Right atrium auricular region (tissue), 2 donors: ENCODE results near the gene RERE. TPM values are rescaled to one million over a fixed set of nuclear protein-coding genes. Genes with fewer than 3 reads are reported as not detected.

Source experiments
- DNase-seq: peaks from one replicate; pipeline ENCODE4 v3.0.0-alpha.2; 2019; ENCODE audit warnings: low spot score
- H3K27ac ChIP-seq, 2 donors: fragments of 200-600 bp; sonication (generic); 1 replicate in 1 of 2; 2 replicates in 1 of 2; pipeline ENCODE4 v1.5.1; 2016 to 2019
- H3K27me3 ChIP-seq, 2 donors: fragments of 200-600 bp; sonication (generic); one replicate each; pipeline versions ENCODE4 v1.5.1 to v1.6.0; 2017 to 2019
- H3K36me3 ChIP-seq: fragments of 200-600 bp; sonication (generic); one replicate; pipeline ENCODE4 v1.5.1; 2016
- H3K4me1 ChIP-seq, 2 donors: fragments of 200-600 bp; sonication (generic); one replicate each; pipeline versions ENCODE4 v1.5.1 to v1.6.0; 2017 to 2019
- H3K4me3 ChIP-seq, 2 donors: fragments of 200-600 bp; sonication (generic); 1 replicate in 1 of 2; 2 replicates in 1 of 2; pipeline ENCODE4 v1.5.1; 2017 to 2019; ENCODE audit warnings: mild to moderate bottlenecking in 1 of 2, moderate library complexity in 1 of 2
- H3K9me3 ChIP-seq, 2 donors: fragments of 200-600 bp; sonication (generic); one replicate each; pipeline ENCODE4 v1.5.1; 2019
- total RNA-seq, 2 donors: library from RNA; depleted of rRNA; stranded (reverse); fragments of >200 nt; gene quantifications; one replicate each; pipeline ENCODE4 v1.1.0, GENCODE V29; 2016
- TF ChIP-seq, protein P1 (sequence below), 2 donors: fragments of 200-600 bp; sonication (generic); IDR thresholded peaks; one replicate each; pipeline ENCODE4 v1.5.1; 2019; ENCODE audit warnings: antibody characterized with exemption in 2 of 2

The RERE gene
- total RNA-seq, 2 donors from 2014 or later = 99.8 to 125 TPM

DNA sequence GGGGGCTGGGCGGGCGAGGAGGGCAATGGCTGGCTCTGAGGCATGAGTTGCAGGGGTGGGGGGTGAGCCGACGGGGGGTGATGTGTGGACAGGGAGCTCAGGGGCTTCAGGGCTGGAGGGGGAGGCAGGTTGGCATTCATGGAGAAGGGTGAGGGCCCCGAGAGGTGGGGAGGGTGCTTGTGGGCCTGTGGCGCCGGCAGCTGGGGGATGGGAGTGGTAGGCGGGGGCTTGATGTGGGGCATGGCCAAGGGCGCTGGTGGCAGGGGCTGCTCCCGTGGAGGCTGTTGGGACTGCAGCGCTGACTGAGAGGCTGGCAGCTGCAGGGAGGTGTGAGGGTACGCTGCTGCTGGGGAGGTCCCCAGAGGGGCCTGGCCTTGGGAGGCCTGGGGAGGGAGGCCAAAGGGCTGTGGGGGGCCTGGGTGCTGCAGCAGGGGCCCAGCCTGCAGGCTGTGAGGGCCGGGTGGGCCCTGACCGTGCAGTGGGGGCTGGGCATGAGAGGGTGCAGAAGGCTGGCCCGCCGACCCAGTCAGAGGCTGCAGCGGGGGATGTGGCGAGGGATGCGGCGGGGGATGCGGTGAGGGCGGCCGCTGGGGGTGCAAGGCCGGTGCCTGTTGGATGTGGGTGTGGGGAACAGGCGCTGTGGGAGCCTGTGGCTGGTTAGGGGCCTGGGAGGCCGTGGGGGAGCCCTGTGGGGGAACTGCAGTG lies 456.8 kb downstream of the RERE start:
- Histone ChIP-seq H3K4me1 (peaks cover 4 to 59% of the 10 kb centered on the region in 2 donors), H3K36me3 (peaks cover 99% of the 10 kb centered on the region), H3K27ac (peak overlapping the region in 1 of 2 donors; percentile 69), H3K9me3 (no peaks in the 10 kb centered on the region), H3K27me3 (no peaks in the 10 kb centered on the region), H3K4me3 (no peak overlapping the region)
- DNase-seq = no peak
- TF ChIP-seq, protein P1, sequence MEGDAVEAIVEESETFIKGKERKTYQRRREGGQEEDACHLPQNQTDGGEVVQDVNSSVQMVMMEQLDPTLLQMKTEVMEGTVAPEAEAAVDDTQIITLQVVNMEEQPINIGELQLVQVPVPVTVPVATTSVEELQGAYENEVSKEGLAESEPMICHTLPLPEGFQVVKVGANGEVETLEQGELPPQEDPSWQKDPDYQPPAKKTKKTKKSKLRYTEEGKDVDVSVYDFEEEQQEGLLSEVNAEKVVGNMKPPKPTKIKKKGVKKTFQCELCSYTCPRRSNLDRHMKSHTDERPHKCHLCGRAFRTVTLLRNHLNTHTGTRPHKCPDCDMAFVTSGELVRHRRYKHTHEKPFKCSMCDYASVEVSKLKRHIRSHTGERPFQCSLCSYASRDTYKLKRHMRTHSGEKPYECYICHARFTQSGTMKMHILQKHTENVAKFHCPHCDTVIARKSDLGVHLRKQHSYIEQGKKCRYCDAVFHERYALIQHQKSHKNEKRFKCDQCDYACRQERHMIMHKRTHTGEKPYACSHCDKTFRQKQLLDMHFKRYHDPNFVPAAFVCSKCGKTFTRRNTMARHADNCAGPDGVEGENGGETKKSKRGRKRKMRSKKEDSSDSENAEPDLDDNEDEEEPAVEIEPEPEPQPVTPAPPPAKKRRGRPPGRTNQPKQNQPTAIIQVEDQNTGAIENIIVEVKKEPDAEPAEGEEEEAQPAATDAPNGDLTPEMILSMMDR (IDR thresholded peaks at IDR 0.05) = no peak

DNA sequence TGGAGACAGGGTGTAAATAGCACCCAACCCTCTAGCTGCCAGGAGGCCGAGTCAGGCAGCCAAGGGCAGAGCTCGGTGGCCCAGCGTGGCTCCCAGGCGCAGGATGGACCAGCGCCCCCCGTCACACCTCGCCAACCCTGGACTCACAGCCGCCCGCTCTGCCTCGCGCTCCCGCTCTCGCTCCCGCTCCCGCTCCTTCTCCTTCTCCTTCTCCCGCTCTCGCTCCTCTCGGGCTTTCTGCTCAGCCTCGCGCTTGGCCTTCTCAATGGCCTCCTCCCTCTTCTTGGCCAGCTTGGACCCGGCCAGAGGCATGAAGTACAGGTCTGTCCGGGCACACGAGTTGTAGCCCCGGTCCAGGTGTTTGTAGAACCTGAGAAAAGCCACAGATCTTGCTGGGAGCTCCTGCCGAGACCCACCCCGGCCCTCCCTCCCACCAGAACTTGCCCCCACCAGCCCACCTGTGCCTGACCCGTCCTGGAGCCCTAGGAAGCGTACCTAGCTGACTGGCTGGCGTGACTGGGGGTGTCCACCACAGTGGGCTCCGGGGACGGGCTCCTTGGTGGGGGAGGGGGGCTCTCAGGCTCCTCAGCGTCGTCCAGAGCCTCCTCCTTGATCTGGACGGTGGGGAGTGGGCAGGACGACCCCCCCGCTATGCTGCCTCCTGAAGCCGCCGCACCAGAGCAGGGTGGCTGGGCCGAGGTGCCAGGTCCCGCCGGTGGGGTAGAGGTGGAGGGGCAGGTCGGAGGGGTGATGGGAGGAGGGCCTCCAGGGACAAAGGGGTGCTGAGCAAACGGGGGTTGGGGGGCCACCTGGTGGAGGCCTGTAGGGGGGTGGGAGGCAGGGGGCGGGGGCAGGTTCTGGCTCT lies 457.6 kb downstream of the RERE start:
- H3K4me3 ChIP-seq = no peak overlapping the region
- TF ChIP-seq, protein P1 (IDR thresholded peaks at IDR 0.05) = no peak
- H3K36me3 ChIP-seq = peaks cover 99% of the 10 kb centered on the region
- H3K27ac ChIP-seq = peak overlapping the region; percentile 30 to 69
- no peaks in the 10 kb centered on the region for H3K9me3 ChIP-seq
- no peak for DNase-seq
- H3K27me3 ChIP-seq = no peaks in the 10 kb centered on the region
- peaks cover 2 to 59% of the 10 kb centered on the region in 2 donors for H3K4me1 ChIP-seq

DNA sequence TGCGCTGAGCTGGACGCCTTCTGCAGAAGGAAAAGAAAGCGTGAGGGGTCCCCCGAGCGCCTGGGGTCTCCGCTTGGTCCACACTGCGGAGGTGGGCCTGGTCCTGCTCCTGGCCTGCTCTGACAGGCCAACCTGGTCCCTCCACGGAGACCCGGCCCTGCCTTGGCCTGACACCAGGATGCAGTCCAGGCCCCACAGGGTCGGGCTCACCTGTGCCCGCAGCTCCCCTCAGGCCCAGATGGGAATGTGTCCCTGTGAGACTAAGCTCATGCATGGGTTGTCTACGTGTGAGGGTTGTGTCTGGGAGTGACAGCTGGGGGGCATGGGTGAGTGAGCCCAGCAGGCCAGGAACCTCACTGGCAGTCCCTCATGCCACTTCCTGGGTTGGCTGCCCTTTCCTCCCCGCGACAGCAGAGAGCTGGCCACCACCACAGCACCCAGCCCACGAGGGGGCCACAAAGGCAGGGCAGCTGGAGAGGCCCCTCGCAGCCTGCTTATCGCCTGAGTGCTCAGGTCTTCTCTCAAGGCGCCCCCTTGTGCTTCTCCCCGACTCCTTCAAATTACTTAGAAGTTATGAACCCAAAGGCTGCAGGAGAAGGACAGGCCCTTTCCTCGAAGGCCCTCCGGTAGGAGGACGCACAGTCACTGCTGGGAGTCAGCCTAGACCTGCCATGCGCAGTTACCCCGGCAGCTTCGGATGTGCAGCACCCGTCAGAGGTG lies 458.4 kb downstream of the RERE start:
- H3K4me1 ChIP-seq = peaks cover 2 to 55% of the 10 kb centered on the region in 2 donors
- H3K36me3 ChIP-seq = peaks cover 100% of the 10 kb centered on the region
- TF ChIP-seq, protein P1 (IDR thresholded peaks at IDR 0.05) = no peak
- no peak overlapping the region for H3K4me3 ChIP-seq
- H3K27me3 ChIP-seq = no peaks in the 10 kb centered on the region
- DNase-seq = no peak
- H3K9me3 ChIP-seq = no peaks in the 10 kb centered on the region
- peak overlapping the region; percentile 30 to 69 for H3K27ac ChIP-seq

DNA sequence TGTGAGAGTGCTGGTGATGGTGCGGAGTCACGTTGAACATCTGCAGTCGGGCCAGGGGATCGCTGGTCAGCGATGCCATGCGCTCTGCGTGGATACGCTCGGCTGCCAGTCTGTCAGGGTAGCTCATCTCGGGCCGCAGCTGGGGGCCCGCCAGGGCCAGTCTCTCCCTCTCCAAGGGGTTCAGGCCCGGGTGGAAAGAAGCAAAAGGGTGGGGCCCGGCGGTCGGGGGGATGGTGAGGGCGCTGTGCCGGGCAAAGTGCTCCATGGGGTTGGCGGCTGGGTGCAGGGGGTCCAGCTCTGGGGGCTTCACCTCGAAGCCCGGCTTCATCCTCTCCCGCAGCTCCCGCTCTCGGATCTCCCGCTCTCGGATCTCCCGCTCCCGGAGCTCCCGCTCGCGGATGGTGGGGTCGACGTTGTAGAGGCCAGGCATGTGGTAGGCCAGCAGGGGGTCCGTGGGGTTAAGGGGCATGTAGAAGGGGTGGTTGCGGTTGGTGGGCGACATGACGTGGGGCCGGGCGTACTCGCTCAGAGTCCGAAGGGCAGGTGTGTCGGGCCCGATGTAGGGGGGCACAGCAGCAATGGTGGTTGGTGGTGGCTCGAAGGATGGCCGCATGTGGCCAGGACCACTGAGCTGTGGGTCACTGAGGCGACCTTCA lies 459.1 kb downstream of the RERE start:
- H3K27ac ChIP-seq = peak overlapping the region; percentile 56 to 69
- no peaks in the 10 kb centered on the region for H3K9me3 ChIP-seq
- H3K4me3 ChIP-seq = no peak overlapping the region
- H3K4me1 ChIP-seq = peaks cover 2 to 54% of the 10 kb centered on the region in 2 donors
- no peak for DNase-seq
- TF ChIP-seq, protein P1 (IDR thresholded peaks at IDR 0.05) = no peak
- no peaks in the 10 kb centered on the region for H3K27me3 ChIP-seq
- H3K36me3 ChIP-seq = peaks cover 100% of the 10 kb centered on the region

DNA sequence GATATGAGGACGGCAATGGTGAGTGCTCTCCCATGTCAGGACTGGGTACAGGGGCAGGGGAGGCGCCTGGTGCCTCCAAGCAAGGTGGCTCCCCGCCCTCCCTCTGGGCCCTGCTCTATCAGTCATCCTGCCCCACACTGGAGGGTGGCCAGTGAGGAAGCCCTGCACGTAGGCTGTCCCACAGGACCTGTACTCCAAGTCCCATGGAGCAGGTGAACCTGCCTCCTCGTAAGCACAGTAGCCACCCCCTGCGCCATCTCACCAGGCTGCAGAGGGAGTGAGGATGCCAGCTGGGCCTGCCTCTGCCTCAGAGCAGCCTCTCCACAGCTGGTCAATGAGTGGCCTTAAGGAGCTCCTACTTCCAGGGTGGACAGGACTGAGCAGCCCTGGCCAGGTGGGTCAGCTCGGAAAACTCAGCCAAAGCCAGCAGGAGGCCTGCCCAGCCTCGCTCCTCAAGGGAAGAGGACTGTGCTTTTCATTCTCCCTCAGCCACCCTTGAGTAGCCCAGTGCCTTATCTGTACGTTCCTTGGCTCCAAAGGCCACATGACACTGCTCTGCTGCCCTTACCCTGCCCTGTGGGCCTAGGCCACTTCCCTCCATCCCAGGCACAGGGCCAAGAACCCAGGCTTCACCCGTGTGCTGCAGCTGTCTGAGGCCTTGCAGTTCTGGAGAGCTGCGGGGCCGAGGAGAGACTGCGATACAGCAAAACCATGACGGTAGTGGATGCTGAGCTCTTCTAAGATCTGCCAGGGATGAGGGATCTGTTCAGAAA lies 459.9 kb downstream of the RERE start:
- H3K36me3 ChIP-seq = peaks cover 91% of the 10 kb centered on the region
- peak overlapping the region; percentile 56 to 69 for H3K27ac ChIP-seq
- H3K9me3 ChIP-seq = no peaks in the 10 kb centered on the region
- peaks cover 2 to 54% of the 10 kb centered on the region in 2 donors for H3K4me1 ChIP-seq
- no peak overlapping the region for H3K4me3 ChIP-seq
- DNase-seq = no peak
- TF ChIP-seq, protein P1 (IDR thresholded peaks at IDR 0.05) = no peak
- no peaks in the 10 kb centered on the region for H3K27me3 ChIP-seq
